GM12873 (cell line): ENCODE measurements around the gene MIB2.

ENCODE experiments used
- CTCF ChIP-seq: IDR thresholded peaks from 2 replicates; pipeline ENCODE4 v1.5.1; 2012; ENCODE audit warnings: low read depth, mild to moderate bottlenecking, moderate library complexity, low read length, control low read depth; ENCODE audit not compliant: insufficient read depth; ENCODE audit errors: missing control alignments

MIB2 gene

GRCh38 chr1:1594602-1595260, 20.6 kb upstream of the MIB2 start:
- TF ChIP-seq CTCF: no peak

- TF ChIP-seq CTCF: no peak
These were observed 18.6 kb upstream of the MIB2 start for GRCh38 chr1:1596493-1597274.

GRCh38 chr1:1597275-1597930, 17.9 kb upstream of the MIB2 start:
- TF ChIP-seq CTCF: peak; percentile 51

GRCh38 chr1:1598051-1598719, 17.1 kb upstream of the MIB2 start:
- no peak for TF ChIP-seq CTCF

GRCh38 chr1:1598720-1599029, 16.6 kb upstream of the MIB2 start:
- TF ChIP-seq CTCF: no peak

GRCh38 chr1:1599030-1599934, 16.0 kb upstream of the MIB2 start:
- peak; percentile 24 for TF ChIP-seq CTCF
